ENCODE results near the gene GPR35. TPM values are rescaled to one million over a fixed set of nuclear protein-coding genes. Genes with fewer than 3 reads are reported as not detected.

GPR35 gene
- total RNA-seq, 1 donor from 2014 or later: 0.34 TPM

GRCh38 chr2:240619506-240620148, 5.7 kb upstream of the GPR35 start:
- Histone ChIP-seq H3K36me3 (no peaks in the 10 kb centered on the region), H3K4me2 (no peak overlapping the region), H3K9ac (no peak overlapping the region), H3F3A (ENCODE audit: low read depth) (no peaks in the 10 kb centered on the region), H4K20me1 (ENCODE audit: low read depth) (no peaks in the 10 kb centered on the region), H3K27me3 (no peaks in the 10 kb centered on the region), H3K9me3 (ENCODE audit: low read depth) (no peaks in the 10 kb centered on the region), H3K79me2 (ENCODE audit: low read depth) (no peaks in the 10 kb centered on the region), H2AFZ (replicated peaks) (no peak overlapping the region), H3K4me1 (no peaks in the 10 kb centered on the region), H3K4me3 (no peak overlapping the region), H3K27ac (no peak overlapping the region)
- Mint-ChIP-seq H3K27ac (no peak overlapping the region), H3K36me3 (peaks cover 11% of the 10 kb centered on the region), H3K4me1 (peaks cover 5% of the 10 kb centered on the region), H3K4me3 (no peak overlapping the region), H3K27me3 (ENCODE audit: insufficient read depth, low read depth) (peaks cover 6% of the 10 kb centered on the region), H3K9me3 (peaks cover 5% of the 10 kb centered on the region)
- TF ChIP-seq CTCF (IDR thresholded peaks at IDR 0.05): no peak
- TF ChIP-seq EZH2phosphoT487 (IDR thresholded peaks at IDR 0.05): no peak
- TF ChIP-seq EZH2 (IDR thresholded peaks at IDR 0.05): no peak
- DNase-seq (ENCODE audit: low spot score): no peak

- Mint-ChIP-seq H3K27ac (no peak overlapping the region), H3K4me3 (no peak overlapping the region), H3K27me3 (ENCODE audit: insufficient read depth, low read depth) (peaks cover 3% of the 10 kb centered on the region), H3K4me1 (peaks cover 5% of the 10 kb centered on the region), H3K36me3 (peaks cover 11% of the 10 kb centered on the region), H3K9me3 (peaks cover 5% of the 10 kb centered on the region)
- no peak for DNase-seq (ENCODE audit: low spot score)
- Histone ChIP-seq H3K36me3 (no peaks in the 10 kb centered on the region), H3K27ac (no peak overlapping the region), H3K4me2 (no peak overlapping the region), H2AFZ (replicated peaks) (no peak overlapping the region), H3K9ac (no peak overlapping the region), H4K20me1 (ENCODE audit: low read depth) (no peaks in the 10 kb centered on the region), H3K9me3 (ENCODE audit: low read depth) (no peaks in the 10 kb centered on the region), H3K4me3 (no peak overlapping the region), H3F3A (ENCODE audit: low read depth) (no peaks in the 10 kb centered on the region), H3K79me2 (ENCODE audit: low read depth) (no peaks in the 10 kb centered on the region), H3K4me1 (no peaks in the 10 kb centered on the region), H3K27me3 (no peaks in the 10 kb centered on the region)
- TF ChIP-seq EZH2phosphoT487 (IDR thresholded peaks at IDR 0.05): no peak
- TF ChIP-seq CTCF (IDR thresholded peaks at IDR 0.05): no peak
- TF ChIP-seq EZH2 (IDR thresholded peaks at IDR 0.05): no peak
Measured at GRCh38 chr2:240620149-240620731, 5.0 kb upstream of the GPR35 start.

DNA sequence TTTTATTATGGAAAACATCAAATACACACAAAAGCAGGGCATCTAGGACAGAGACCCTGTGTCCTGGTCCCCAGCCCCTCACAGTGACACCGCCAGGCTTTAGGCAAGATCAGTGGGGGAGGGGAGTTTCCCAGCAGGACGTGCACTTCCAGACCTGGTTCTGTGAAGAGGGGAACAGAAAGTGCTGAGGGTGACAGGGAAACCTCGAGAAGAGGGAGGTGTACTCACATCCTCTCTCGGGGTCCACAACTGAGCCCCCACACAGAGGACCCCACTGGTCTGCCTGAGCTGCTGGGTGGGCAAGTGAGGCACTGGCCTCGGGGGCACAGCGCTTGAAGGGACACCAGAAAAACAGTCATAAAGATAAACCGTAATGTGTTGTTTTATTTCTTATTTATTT, 4.4 kb upstream of the GPR35 start:
- Mint-ChIP-seq H3K27ac (no peak overlapping the region), H3K36me3 (peaks cover 11% of the 10 kb centered on the region), H3K9me3 (peaks cover 5% of the 10 kb centered on the region), H3K27me3 (ENCODE audit: insufficient read depth, low read depth) (no peaks in the 10 kb centered on the region), H3K4me1 (peaks cover 5% of the 10 kb centered on the region), H3K4me3 (no peak overlapping the region)
- no peaks in the 10 kb centered on the region for H3K9me3 ChIP-seq (ENCODE audit: low read depth)
- no peak overlapping the region for H3K4me2 ChIP-seq
- no peaks in the 10 kb centered on the region for H3K27me3 ChIP-seq
- H3K4me3 ChIP-seq: no peak overlapping the region
- no peak overlapping the region for H3K27ac ChIP-seq
- H4K20me1 ChIP-seq (ENCODE audit: low read depth): no peaks in the 10 kb centered on the region
- H3K4me1 ChIP-seq: no peaks in the 10 kb centered on the region
- H2AFZ ChIP-seq (replicated peaks): no peak overlapping the region
- no peaks in the 10 kb centered on the region for H3K79me2 ChIP-seq (ENCODE audit: low read depth)
- H3F3A ChIP-seq (ENCODE audit: low read depth): no peaks in the 10 kb centered on the region
- no peaks in the 10 kb centered on the region for H3K36me3 ChIP-seq
- H3K9ac ChIP-seq: no peak overlapping the region
- no peak for DNase-seq (ENCODE audit: low spot score)
- no peak for TF ChIP-seq EZH2 (IDR thresholded peaks at IDR 0.05)
- TF ChIP-seq EZH2phosphoT487 (IDR thresholded peaks at IDR 0.05): no peak
- TF ChIP-seq CTCF (IDR thresholded peaks at IDR 0.05): no peak
